H9 (cell line): ENCODE results near the gene METTL21A. TPM values are rescaled to one million over a fixed set of nuclear protein-coding genes. Genes with fewer than 3 reads are reported as not detected.

Source experiments
- DNase-seq: peaks from one replicate; pipeline ENCODE4 v3.0.0-alpha.2; 2017
- H2AFZ ChIP-seq: one replicate; pipeline ENCODE4 v1.6.1; 2013; ENCODE audit warnings: mild to moderate bottlenecking, low read length, control low read depth, moderate library complexity
- H2AK5ac ChIP-seq: 2 replicates; pipeline ENCODE4 v1.6.1; 2013; ENCODE audit warnings: low read length, control low read depth, mixed read lengths; ENCODE audit not compliant: insufficient read length
- H2BK120ac ChIP-seq: one replicate; pipeline ENCODE4 v1.6.1; 2013; ENCODE audit warnings: low read depth, mild to moderate bottlenecking, low read length, control low read depth, inconsistent platforms; ENCODE audit not compliant: poor library complexity, severe bottlenecking
- H2BK12ac ChIP-seq: 2 replicates; pipeline ENCODE4 v1.6.1; 2013; ENCODE audit warnings: low read length, control low read depth, mixed read lengths, low read depth; ENCODE audit not compliant: insufficient read length
- H2BK15ac ChIP-seq: 2 replicates; pipeline ENCODE4 v1.6.1; 2013; ENCODE audit warnings: low read depth, low read length, control low read depth
- H2BK20ac ChIP-seq: one replicate; pipeline ENCODE4 v1.6.1; 2013; ENCODE audit warnings: low read depth, mild to moderate bottlenecking, low read length, control low read depth, inconsistent platforms; ENCODE audit not compliant: poor library complexity, severe bottlenecking
- H2BK5ac ChIP-seq: 2 replicates; pipeline ENCODE4 v1.6.1; 2013; ENCODE audit warnings: low read length, control low read depth, mixed read lengths; ENCODE audit not compliant: insufficient read length
- H3K14ac ChIP-seq: 2 replicates; pipeline ENCODE4 v1.6.1; 2013; ENCODE audit warnings: low read length, control low read depth; ENCODE audit not compliant: insufficient read depth
- H3K18ac ChIP-seq: 2 replicates; pipeline ENCODE4 v1.6.1; 2013; ENCODE audit warnings: low read depth, mild to moderate bottlenecking, mixed read lengths, low read length, control low read depth; ENCODE audit not compliant: insufficient read length
- H3K23ac ChIP-seq: 2 replicates; pipeline ENCODE4 v1.6.1; 2013; ENCODE audit warnings: low read length, control low read depth, mixed read lengths, low read depth; ENCODE audit not compliant: insufficient read length
- H3K23me2 ChIP-seq: 2 replicates; pipeline ENCODE4 v1.6.1; 2013; ENCODE audit warnings: low read depth, mild to moderate bottlenecking, mixed read lengths, low read length, control low read depth; ENCODE audit not compliant: insufficient read length, poor library complexity, severe bottlenecking
- H3K27ac ChIP-seq: 2 replicates; pipeline ENCODE4 v1.5.1; 2013; ENCODE audit warnings: low read length, control low read depth, mixed read lengths, low read depth; ENCODE audit not compliant: insufficient read length
- H3K27me3 ChIP-seq: 2 replicates; pipeline ENCODE4 v1.6.1; 2013; ENCODE audit warnings: low read length, control low read depth, inconsistent platforms; ENCODE audit not compliant: insufficient read depth
- H3K4ac ChIP-seq: 2 replicates; pipeline ENCODE4 v1.6.1; 2013; ENCODE audit warnings: low read depth, mild to moderate bottlenecking, control low read depth, inconsistent platforms, low read length, moderate library complexity
- H3K4me1 ChIP-seq: 2 replicates; pipeline ENCODE4 v1.6.1; 2013; ENCODE audit warnings: low read length, control low read depth, inconsistent platforms; ENCODE audit not compliant: insufficient read depth
- H3K4me2 ChIP-seq: 2 replicates; pipeline ENCODE4 v1.6.1; 2013; ENCODE audit warnings: low read length, control low read depth, mixed read lengths; ENCODE audit not compliant: insufficient read length, insufficient read depth
- H3K56ac ChIP-seq: 2 replicates; pipeline ENCODE4 v1.6.1; 2013; ENCODE audit warnings: low read depth, mild to moderate bottlenecking, mixed read lengths, low read length, control low read depth; ENCODE audit not compliant: insufficient read length
- H3K79me1 ChIP-seq: 2 replicates; pipeline ENCODE4 v1.6.1; 2013; ENCODE audit warnings: low read depth, mild to moderate bottlenecking, moderate library complexity, low read length, control low read depth, inconsistent platforms; ENCODE audit not compliant: insufficient read depth, poor library complexity, severe bottlenecking
- H3K79me2 ChIP-seq: 2 replicates; pipeline ENCODE4 v1.6.1; 2013; ENCODE audit warnings: low read length, control low read depth, inconsistent platforms; ENCODE audit not compliant: insufficient read depth
- H3K9ac ChIP-seq: 2 replicates; pipeline ENCODE4 v1.6.1; 2013; ENCODE audit warnings: low read length, control low read depth, mixed read lengths; ENCODE audit not compliant: insufficient read length; ENCODE audit errors: extremely low read depth
- H3K9me3 ChIP-seq: one replicate; pipeline ENCODE4 v1.6.1; 2013; ENCODE audit warnings: low read depth, low read length, inconsistent platforms; ENCODE audit not compliant: control insufficient read depth
- H3T11ph ChIP-seq: one replicate; pipeline ENCODE4 v1.6.1; 2013; ENCODE audit warnings: mild to moderate bottlenecking, low read length, control low read depth, inconsistent platforms
- H4K20me1 ChIP-seq: one replicate; pipeline ENCODE4 v1.6.1; 2013; ENCODE audit not compliant: control insufficient read depth, insufficient read length, insufficient read depth
- H4K5ac ChIP-seq: 2 replicates; pipeline ENCODE4 v1.6.1; 2013; ENCODE audit warnings: low read depth, mild to moderate bottlenecking, mixed read lengths, low read length, control low read depth; ENCODE audit not compliant: insufficient read length
- H4K8ac ChIP-seq: replicated peaks from 2 replicates; pipeline ENCODE4 v1.6.1; 2013; ENCODE audit warnings: low read length, control low read depth, mixed read lengths, low read depth; ENCODE audit not compliant: insufficient read length
- H4K91ac ChIP-seq: 2 replicates; pipeline ENCODE4 v1.6.1; 2013; ENCODE audit warnings: low read depth, mild to moderate bottlenecking, moderate library complexity, mixed read lengths, low read length, control low read depth; ENCODE audit not compliant: insufficient read length
- H3K27ac Mint-ChIP-seq, 3 experiments: 2 replicates in 2 of 3; 3 replicates in 1 of 3; pipeline ENCODE4 v1.8.0; 2020 to 2021; ENCODE audit warnings: mixed read lengths in 3 of 3, mild to moderate bottlenecking in 1 of 3, moderate library complexity in 1 of 3
- H3K27me3 Mint-ChIP-seq: 2 replicates; pipeline ENCODE4 v1.8.0; 2021; ENCODE audit warnings: low read depth, mild to moderate bottlenecking, moderate library complexity, mixed read lengths
- H3K36me3 Mint-ChIP-seq, 3 experiments: 2 replicates in 2 of 3; 3 replicates in 1 of 3; pipeline ENCODE4 v1.8.0; 2020 to 2021; ENCODE audit warnings: low read depth in 3 of 3, mixed read lengths in 3 of 3; ENCODE audit not compliant: insufficient read depth in 1 of 3
- H3K4me1 Mint-ChIP-seq, 2 experiments: 2 replicates each; pipeline ENCODE4 v1.8.0; 2020; ENCODE audit warnings: mixed read lengths in 2 of 2
- H3K4me3 Mint-ChIP-seq, 2 experiments: 2 replicates in 1 of 2; 3 replicates in 1 of 2; pipeline ENCODE4 v1.8.0; 2020 to 2021; ENCODE audit warnings: mild to moderate bottlenecking in 2 of 2, mixed read lengths in 2 of 2, moderate library complexity in 1 of 2
- H3K9me3 Mint-ChIP-seq, 2 experiments: 2 replicates in 1 of 2; 3 replicates in 1 of 2; pipeline ENCODE4 v1.8.0; 2020; ENCODE audit warnings: mild to moderate bottlenecking in 2 of 2, mixed read lengths in 2 of 2, moderate library complexity in 1 of 2
- WGBS: extraction: QIAGEN DNeasy Blood & Tissue Kit; methylation state at CpG from one replicate; pipeline ENCODE4 v1.1.7; 2013; ENCODE audit warnings: missing lambda C conversion rate, low lambda C conversion rate, mixed read lengths; ENCODE audit not compliant: insufficient read length; ENCODE audit errors: extremely low coverage; 5-methylcytosine and 5-hydroxymethylcytosine counted together
- total RNA-seq: library from RNA; stranded (reverse); gene quantifications from 2 replicates; pipeline ENCODE4 v1.2.1, GENCODE V29; 2021
- TF ChIP-seq, protein P1 (sequence below): fragments of 200-600 bp; sonication (generic); conservative IDR thresholded peaks from 3 replicates; pipeline ENCODE4 v1.8.0; 2021; ENCODE audit warnings: antibody characterized with exemption, mild to moderate bottlenecking

Gene METTL21A
- total RNA-seq, 1 experiment from 2014 or later, result 65.9 TPM

DNA sequence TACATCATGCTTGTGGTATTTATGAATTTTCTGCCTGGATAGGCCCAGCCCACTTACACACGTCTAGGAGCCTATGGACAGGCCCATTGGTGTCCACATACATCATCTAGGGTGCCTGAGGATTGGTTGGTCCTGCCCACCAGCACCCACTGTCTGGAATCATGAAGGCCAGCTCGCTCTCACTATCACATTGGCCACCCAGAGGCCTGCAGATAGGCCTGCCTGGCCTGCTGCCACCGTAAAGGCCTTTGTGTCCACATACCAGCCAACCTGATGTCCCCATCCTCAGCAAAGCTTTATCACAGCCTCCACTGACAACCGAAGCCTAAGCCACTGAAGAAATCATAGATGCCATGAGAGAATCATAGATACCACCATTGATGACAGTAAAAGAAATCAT is 40.2 kb downstream of the METTL21A start:
- Histone ChIP-seq H2AK5ac (no peak overlapping the region), H4K20me1 (no peaks in the 10 kb centered on the region), H4K5ac (no peak overlapping the region), H4K91ac (no peak overlapping the region), H2BK5ac (no peak overlapping the region), H2BK12ac (no peak overlapping the region), H3K27ac (no peak overlapping the region), H2BK20ac (no peak overlapping the region), H3K79me1 (no peaks in the 10 kb centered on the region), H2BK15ac (no peak overlapping the region), H3K14ac (no peak overlapping the region), H4K8ac (no peak overlapping the region), H3K4ac (no peak overlapping the region), H3K18ac (no peak overlapping the region), H3K9me3 (no peaks in the 10 kb centered on the region), H2AFZ (no peak overlapping the region), H3K4me2 (no peak overlapping the region), H3K27me3 (no peaks in the 10 kb centered on the region), H3T11ph (no peak overlapping the region), H3K23ac (no peak overlapping the region), H2BK120ac (no peak overlapping the region), H3K9ac (no peak overlapping the region), H3K79me2 (no peaks in the 10 kb centered on the region), H3K56ac (no peak overlapping the region), H3K23me2 (no peaks in the 10 kb centered on the region), H3K4me1 (no peaks in the 10 kb centered on the region)
- Mint-ChIP-seq H3K4me1 (no peaks in the 10 kb centered on the region), H3K27me3 (no peaks in the 10 kb centered on the region), H3K9me3 (no peaks in the 10 kb centered on the region; a peak in 1 of 5 replicates), H3K36me3 (peaks cover 60 to 87% (median 73%) of the 10 kb centered on the region in 3 experiments), H3K27ac (no peak overlapping the region), H3K4me3 (no peak overlapping the region)
- DNase-seq, result no peak
- WGBS, result no CpG with 5 or more reads among the region's 4 CpGs
- TF ChIP-seq, protein P1, sequence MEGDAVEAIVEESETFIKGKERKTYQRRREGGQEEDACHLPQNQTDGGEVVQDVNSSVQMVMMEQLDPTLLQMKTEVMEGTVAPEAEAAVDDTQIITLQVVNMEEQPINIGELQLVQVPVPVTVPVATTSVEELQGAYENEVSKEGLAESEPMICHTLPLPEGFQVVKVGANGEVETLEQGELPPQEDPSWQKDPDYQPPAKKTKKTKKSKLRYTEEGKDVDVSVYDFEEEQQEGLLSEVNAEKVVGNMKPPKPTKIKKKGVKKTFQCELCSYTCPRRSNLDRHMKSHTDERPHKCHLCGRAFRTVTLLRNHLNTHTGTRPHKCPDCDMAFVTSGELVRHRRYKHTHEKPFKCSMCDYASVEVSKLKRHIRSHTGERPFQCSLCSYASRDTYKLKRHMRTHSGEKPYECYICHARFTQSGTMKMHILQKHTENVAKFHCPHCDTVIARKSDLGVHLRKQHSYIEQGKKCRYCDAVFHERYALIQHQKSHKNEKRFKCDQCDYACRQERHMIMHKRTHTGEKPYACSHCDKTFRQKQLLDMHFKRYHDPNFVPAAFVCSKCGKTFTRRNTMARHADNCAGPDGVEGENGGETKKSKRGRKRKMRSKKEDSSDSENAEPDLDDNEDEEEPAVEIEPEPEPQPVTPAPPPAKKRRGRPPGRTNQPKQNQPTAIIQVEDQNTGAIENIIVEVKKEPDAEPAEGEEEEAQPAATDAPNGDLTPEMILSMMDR, result no peak
